Activated T-helper 1 cell treated with anti-CD3 and anti-CD28 coated beads, Interleukin-12 subunit alpha, Interleukin-12 subunit beta, Interleukin-2, Interleukin-4 antibody, amounts not matched to agents 30 ng/mL and 10 ng/mL and 1 ng/mL, durations not matched to agents 14 hours and 24 hours and 36 hours (primary cell): ENCODE data around the gene ABL1. TPM values are rescaled to one million over a fixed set of nuclear protein-coding genes. Genes with fewer than 3 reads are reported as not detected.

Experiments
- DNase-seq: peaks from one replicate; pipeline ENCODE4 v3.0.0; 2021; ENCODE audit warnings: low spot score
- H3K27ac Mint-ChIP-seq: one replicate; pipeline ENCODE4 v1.8.0; 2021; ENCODE audit warnings: mild to moderate bottlenecking, mixed read lengths
- H3K27me3 Mint-ChIP-seq: one replicate; pipeline ENCODE4 v1.8.0; 2022; ENCODE audit warnings: mild to moderate bottlenecking, moderate library complexity, mixed read lengths; ENCODE audit not compliant: insufficient read depth
- H3K36me3 Mint-ChIP-seq: one replicate; pipeline ENCODE4 v1.8.0; 2021; ENCODE audit warnings: low read depth, mixed read lengths
- H3K4me1 Mint-ChIP-seq: one replicate; pipeline ENCODE4 v1.8.0; 2021; ENCODE audit warnings: low read depth, mixed read lengths
- H3K4me3 Mint-ChIP-seq: one replicate; pipeline ENCODE4 v1.8.0; 2021; ENCODE audit warnings: mild to moderate bottlenecking, moderate library complexity, mixed read lengths
- H3K9me3 Mint-ChIP-seq: one replicate; pipeline ENCODE4 v1.8.0; 2021; ENCODE audit warnings: mixed read lengths
- intact Hi-C: fragments of 100-400 bp; cut with micrococcal nuclease; formaldehyde crosslinking; loops from one replicate; pipeline ENCODE4 v1.15.1; 2024
- total RNA-seq: library from RNA; stranded (reverse); gene quantifications from 2 replicates; pipeline ENCODE4 v1.2.3, GENCODE V29; 2022

Gene ABL1
- total RNA-seq, 1 donor from 2014 or later: 34.2 TPM

DNA sequence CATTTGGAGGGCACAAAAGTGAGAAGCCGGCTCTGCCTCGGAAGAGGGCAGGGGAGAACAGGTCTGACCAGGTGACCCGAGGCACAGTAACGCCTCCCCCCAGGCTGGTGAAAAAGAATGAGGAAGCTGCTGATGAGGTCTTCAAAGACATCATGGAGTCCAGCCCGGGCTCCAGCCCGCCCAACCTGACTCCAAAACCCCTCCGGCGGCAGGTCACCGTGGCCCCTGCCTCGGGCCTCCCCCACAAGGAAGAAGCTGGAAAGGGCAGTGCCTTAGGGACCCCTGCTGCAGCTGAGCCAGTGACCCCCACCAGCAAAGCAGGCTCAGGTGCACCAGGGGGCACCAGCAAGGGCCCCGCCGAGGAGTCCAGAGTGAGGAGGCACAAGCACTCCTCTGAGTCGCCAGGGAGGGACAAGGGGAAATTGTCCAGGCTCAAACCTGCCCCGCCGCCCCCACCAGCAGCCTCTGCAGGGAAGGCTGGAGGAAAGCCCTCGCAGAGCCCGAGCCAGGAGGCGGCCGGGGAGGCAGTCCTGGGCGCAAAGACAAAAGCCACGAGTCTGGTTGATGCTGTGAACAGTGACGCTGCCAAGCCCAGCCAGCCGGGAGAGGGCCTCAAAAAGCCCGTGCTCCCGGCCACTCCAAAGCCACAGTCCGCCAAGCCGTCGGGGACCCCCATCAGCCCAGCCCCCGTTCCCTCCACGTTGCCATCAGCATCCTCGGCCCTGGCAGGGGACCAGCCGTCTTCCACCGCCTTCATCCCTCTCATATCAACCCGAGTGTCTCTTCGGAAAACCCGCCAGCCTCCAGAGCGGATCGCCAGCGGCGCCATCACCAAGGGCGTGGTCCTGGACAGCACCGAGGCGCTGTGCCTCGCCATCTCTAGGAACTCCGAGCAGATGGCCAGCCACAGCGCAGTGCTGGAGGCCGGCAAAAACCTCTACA is 49.8 kb downstream of the ABL1 start:
- intact Hi-C loops: no loop called here
- Mint-ChIP-seq H3K4me1 (no peaks in the 10 kb centered on the region), H3K27ac (no peak overlapping the region), H3K9me3 (no peaks in the 10 kb centered on the region), H3K36me3 (peaks cover 5% of the 10 kb centered on the region), H3K27me3 (no peaks in the 10 kb centered on the region), H3K4me3 (no peak overlapping the region)
- DNase-seq: no peak

DNA sequence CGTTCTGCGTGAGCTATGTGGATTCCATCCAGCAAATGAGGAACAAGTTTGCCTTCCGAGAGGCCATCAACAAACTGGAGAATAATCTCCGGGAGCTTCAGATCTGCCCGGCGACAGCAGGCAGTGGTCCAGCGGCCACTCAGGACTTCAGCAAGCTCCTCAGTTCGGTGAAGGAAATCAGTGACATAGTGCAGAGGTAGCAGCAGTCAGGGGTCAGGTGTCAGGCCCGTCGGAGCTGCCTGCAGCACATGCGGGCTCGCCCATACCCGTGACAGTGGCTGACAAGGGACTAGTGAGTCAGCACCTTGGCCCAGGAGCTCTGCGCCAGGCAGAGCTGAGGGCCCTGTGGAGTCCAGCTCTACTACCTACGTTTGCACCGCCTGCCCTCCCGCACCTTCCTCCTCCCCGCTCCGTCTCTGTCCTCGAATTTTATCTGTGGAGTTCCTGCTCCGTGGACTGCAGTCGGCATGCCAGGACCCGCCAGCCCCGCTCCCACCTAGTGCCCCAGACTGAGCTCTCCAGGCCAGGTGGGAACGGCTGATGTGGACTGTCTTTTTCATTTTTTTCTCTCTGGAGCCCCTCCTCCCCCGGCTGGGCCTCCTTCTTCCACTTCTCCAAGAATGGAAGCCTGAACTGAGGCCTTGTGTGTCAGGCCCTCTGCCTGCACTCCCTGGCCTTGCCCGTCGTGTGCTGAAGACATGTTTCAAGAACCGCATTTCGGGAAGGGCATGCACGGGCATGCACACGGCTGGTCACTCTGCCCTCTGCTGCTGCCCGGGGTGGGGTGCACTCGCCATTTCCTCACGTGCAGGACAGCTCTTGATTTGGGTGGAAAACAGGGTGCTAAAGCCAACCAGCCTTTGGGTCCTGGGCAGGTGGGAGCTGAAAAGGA is 50.7 kb downstream of the ABL1 start:
- H3K4me3 Mint-ChIP-seq: no peak overlapping the region
- no peaks in the 10 kb centered on the region for H3K27me3 Mint-ChIP-seq
- intact Hi-C loops: no loop called here
- no peak overlapping the region for H3K27ac Mint-ChIP-seq
- H3K4me1 Mint-ChIP-seq: no peaks in the 10 kb centered on the region
- peaks cover 5% of the 10 kb centered on the region for H3K36me3 Mint-ChIP-seq
- no peaks in the 10 kb centered on the region for H3K9me3 Mint-ChIP-seq
- no peak for DNase-seq

DNA sequence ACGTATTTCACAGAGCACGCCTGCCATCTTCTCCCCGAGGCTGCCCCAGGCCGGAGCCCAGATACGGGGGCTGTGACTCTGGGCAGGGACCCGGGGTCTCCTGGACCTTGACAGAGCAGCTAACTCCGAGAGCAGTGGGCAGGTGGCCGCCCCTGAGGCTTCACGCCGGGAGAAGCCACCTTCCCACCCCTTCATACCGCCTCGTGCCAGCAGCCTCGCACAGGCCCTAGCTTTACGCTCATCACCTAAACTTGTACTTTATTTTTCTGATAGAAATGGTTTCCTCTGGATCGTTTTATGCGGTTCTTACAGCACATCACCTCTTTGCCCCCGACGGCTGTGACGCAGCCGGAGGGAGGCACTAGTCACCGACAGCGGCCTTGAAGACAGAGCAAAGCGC is 51.9 kb downstream of the ABL1 start:
- Mint-ChIP-seq H3K4me1 (no peaks in the 10 kb centered on the region), H3K27me3 (no peaks in the 10 kb centered on the region), H3K4me3 (no peak overlapping the region), H3K36me3 (peaks cover 3% of the 10 kb centered on the region), H3K27ac (no peak overlapping the region), H3K9me3 (no peaks in the 10 kb centered on the region)
- intact Hi-C loops: no loop called here
- DNase-seq: no peak

DNA sequence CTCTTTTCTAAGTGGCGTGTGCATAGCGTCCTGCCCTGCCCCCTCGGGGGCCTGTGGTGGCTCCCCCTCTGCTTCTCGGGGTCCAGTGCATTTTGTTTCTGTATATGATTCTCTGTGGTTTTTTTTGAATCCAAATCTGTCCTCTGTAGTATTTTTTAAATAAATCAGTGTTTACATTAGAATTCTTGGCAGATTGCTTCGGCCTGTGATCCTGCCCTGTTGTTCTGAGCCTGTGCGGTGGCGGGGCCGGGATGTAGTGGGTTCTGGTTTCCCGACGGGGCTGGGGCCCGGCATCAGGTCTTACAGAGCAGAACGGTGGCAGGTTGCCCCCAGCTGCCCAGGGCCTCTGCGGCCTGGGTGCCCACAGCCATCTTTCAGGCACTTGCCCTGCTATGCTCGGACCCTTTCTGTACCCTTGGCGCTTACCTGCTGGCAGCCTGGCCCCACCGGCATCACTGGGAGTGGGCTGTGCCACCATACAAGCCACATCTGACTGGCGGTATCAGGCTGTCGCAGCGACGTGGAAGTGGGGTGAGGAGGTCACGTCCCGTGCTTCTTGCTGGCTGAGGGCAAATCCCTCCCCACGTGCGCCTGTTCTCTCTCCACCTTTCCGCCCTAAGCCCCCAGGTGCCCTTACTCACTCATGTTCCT is 52.6 kb downstream of the ABL1 start:
- no peaks in the 10 kb centered on the region for H3K27me3 Mint-ChIP-seq
- H3K36me3 Mint-ChIP-seq: peaks cover 3% of the 10 kb centered on the region
- H3K9me3 Mint-ChIP-seq: no peaks in the 10 kb centered on the region
- no peaks in the 10 kb centered on the region for H3K4me1 Mint-ChIP-seq
- no peak overlapping the region for H3K4me3 Mint-ChIP-seq
- intact Hi-C loops: no loop called here
- H3K27ac Mint-ChIP-seq: no peak overlapping the region
- no peak for DNase-seq

DNA sequence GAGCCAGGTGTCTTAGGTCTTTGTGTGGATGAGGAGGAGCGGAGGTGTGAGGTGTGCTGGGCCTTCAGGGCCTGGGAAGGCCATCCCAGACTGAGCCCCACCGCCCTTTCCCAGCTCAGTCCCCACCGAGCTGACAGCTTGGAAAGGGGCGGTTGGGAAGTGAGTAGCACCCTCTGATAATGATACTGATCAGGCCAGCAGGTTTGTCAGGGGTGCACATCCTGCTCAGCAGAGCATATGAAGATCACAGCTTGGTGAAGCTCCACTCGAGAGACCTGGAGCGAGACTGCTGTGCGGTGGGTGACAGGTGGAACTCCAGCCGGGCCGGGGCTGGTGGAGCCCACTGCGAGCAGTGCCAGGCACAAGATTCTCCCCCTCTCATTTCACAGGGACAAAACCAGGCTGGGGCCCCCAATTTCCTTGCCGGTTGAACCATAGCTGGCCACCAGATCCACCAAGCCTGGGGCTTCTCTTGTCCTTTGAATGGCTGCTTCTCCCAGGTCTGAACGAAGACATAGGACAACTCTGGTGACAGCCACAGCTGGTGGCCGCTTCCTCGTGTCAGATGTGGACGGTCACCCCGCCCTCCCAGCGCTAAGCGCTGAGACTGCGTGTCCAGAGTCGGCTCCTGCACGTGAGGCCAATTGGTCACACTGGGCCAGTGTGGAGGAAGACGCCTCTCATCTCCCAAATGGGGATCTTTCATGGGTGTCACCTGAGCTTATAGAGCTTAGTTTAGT is 53.3 kb downstream of the ABL1 start:
- no peak overlapping the region for H3K4me3 Mint-ChIP-seq
- H3K27ac Mint-ChIP-seq: no peak overlapping the region
- no peaks in the 10 kb centered on the region for H3K4me1 Mint-ChIP-seq
- intact Hi-C loops: no loop called here
- H3K9me3 Mint-ChIP-seq: no peaks in the 10 kb centered on the region
- H3K27me3 Mint-ChIP-seq: no peaks in the 10 kb centered on the region
- DNase-seq: no peak
- peaks cover 3% of the 10 kb centered on the region for H3K36me3 Mint-ChIP-seq

DNA sequence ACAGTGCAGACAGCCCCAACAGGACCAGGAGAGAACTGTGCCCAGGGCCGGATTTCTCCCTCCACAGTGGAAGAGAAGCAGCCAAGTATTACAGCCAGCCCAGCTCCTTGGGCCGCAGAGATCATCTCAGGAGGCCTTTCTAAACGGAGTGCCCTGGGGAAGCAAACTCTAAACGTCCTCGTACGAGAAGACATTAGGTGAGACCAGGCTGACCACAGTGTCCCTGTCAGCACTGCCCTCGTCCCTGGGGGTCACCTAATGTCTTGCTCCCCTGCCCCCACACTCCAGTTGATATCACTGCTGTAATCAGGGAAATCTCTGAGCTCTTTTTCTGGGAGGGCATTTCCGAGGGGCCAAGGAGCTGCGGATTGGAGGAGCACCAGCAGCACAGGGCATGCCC is 55.1 kb downstream of the ABL1 start:
- no peak for DNase-seq
- no peaks in the 10 kb centered on the region for H3K9me3 Mint-ChIP-seq
- no peaks in the 10 kb centered on the region for H3K4me1 Mint-ChIP-seq
- peaks cover 3% of the 10 kb centered on the region for H3K36me3 Mint-ChIP-seq
- no peak overlapping the region for H3K27ac Mint-ChIP-seq
- no peak overlapping the region for H3K4me3 Mint-ChIP-seq
- H3K27me3 Mint-ChIP-seq: no peaks in the 10 kb centered on the region
- intact Hi-C loops: no loop called here

DNA sequence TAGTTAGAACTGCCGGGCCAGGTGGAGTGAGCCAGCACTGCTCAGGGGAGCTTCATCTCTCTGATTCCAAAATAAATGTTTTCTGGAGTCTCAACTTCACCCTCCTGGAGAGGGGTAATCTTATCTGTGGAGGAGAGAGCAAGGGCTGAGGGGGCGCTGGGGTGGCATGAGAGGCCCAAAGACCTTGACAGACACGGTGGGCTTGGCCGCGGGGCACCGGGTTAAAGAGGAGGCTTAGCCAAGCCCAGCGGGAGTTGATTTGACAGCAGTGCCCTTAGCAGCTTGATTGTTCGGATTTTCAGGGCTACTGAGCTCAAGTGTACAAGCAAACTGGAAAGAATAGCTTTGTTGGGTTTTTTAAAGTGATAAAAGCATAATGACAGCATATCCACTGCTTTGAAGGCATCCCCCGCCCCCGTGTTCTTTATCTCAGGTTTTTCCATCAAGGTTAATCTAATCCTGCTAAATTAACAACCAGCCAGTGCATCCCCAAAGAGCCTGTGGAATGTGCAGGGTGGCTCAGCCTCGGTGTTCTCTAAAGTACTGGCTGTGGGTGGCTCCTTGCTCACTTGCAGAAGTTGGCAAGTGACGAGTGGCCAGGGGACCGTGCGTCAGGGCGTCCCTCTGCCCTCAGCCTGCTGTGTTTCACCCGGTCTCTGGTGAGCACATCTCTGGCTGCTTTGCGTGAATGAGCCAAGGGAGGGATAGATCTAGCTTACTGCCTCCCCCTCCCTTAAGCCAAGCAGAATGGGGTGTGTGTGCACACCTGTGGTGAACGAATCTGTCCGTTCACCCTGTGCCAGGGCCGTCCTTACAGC is 56.0 kb downstream of the ABL1 start:
- no peak overlapping the region for H3K4me3 Mint-ChIP-seq
- no peak overlapping the region for H3K27ac Mint-ChIP-seq
- H3K4me1 Mint-ChIP-seq: no peaks in the 10 kb centered on the region
- intact Hi-C loops: no loop called here
- no peaks in the 10 kb centered on the region for H3K27me3 Mint-ChIP-seq
- no peaks in the 10 kb centered on the region for H3K9me3 Mint-ChIP-seq
- DNase-seq: no peak
- H3K36me3 Mint-ChIP-seq: peaks cover 3% of the 10 kb centered on the region

DNA sequence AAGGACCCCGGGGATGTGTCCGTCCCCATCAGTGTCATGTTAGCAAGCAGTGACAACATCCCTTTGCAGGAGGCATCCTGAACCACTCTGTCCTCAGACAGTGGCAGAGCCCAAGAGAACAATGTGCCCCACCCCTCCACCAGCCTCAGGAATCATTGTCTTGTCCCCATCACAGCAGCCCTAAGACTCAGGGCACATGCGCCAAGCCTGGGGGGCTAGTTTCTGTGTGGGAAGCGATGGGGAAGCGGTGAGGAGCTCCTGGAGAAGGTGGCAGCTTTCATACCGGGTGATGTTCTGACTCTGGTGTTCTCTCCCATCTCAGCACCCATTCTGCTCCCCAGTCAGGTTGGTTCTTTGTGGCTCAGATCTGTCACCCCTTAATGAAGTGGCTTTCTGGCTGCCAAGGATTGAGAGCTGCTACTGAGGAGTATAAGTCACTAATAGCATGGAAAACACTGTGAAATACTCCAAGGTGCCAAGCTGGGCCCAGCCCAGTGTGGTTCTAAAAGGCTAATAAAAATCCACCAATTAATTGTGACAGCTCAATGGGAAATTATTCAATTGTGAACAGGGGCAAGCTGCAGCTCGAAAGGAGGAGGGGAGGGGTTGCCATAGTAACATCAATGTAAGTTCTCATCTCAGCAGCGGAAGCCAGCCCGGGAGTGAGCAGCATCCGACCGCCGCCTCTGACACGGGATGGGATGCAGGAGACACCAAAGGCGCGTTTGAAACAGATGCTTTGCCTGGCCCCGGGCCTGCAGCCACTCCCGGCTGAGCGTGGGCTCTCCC is 56.8 kb downstream of the ABL1 start:
- Mint-ChIP-seq H3K27ac (no peak overlapping the region), H3K9me3 (no peaks in the 10 kb centered on the region), H3K36me3 (peaks cover 3% of the 10 kb centered on the region), H3K27me3 (no peaks in the 10 kb centered on the region), H3K4me3 (no peak overlapping the region), H3K4me1 (no peaks in the 10 kb centered on the region)
- intact Hi-C loops: no loop called here
- no peak for DNase-seq

DNA sequence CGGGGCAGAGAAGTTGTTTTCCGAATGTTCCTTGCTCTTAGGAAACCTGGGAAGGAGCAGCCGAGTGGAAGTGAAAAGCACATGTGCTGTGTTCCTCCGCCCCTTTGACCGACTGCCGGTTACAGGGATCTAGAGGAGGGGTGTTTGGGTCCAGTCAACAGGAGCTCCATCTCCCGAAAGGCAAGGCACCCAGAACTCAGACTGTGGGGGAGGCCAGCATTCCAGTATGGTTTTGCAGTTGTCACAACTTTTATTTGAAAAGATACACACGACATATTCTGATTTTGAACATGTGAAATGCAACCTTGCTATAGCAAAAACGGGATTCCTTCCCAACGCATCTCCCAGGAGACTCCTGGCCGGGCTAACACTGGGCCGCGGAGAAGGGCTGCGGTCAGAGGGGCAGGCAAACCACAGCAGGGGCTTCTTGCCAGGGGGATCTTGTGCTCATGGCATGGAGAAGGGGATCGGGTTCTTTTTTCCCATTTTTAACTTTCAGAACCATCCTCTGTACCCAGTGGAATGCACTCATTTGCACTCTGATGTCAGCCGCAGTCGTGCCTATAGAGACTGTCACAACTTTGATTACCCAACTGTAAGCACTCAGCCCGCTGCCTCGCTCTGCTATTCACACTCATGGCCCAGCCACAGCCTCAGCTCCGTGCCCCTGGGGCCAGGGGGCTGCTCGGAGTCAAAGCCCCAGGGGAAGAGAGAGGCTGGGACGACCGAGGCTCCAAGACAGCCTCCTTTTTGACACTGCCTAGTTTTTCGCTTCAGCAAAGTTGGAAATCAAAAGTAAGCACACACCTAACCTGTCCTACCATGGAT is 57.6 kb downstream of the ABL1 start:
- intact Hi-C loops: no loop called here
- no peak for DNase-seq
- Mint-ChIP-seq H3K4me1 (no peaks in the 10 kb centered on the region), H3K4me3 (no peak overlapping the region), H3K27me3 (no peaks in the 10 kb centered on the region), H3K27ac (no peak overlapping the region), H3K36me3 (no peaks in the 10 kb centered on the region), H3K9me3 (no peaks in the 10 kb centered on the region)

DNA sequence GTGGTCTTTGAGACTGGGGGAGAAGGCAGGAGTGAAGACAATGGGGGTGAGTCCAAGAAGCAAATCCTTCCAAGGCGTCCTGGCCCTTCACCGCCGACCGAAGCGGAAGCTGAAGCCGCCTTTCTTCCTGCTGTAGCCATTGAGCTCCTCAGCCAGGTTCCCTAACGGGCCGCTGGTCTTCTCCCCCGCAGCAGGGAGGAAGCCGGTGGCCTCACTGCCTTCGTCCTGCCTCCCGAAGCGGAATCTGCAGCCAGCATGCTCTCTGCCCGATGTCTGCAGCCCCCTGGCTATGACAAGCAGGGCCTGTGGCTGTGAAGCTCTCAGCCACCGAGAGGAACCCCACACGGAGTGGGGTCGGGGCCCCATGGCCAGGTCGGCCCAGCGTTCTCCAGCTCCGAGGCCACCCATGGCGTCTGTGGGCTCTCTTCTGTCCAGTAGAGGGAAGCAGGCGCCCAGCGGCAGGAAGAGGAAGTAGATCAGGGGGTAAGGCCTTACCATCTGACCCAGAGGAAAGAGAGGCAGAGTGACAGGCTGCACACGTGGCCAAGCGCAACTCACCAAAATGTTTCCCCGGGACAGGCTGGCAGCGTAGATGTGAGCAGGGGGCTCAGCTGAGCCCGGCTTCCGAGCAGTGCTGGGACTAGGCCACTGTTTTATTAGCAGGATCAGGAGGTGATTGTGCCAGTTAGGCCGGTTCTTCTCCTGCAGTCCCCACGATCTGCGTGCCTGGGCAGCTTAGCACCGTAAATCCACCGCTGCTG is 58.5 kb downstream of the ABL1 start:
- Mint-ChIP-seq H3K4me3 (no peak overlapping the region), H3K4me1 (no peaks in the 10 kb centered on the region), H3K27ac (no peak overlapping the region), H3K9me3 (no peaks in the 10 kb centered on the region), H3K27me3 (no peaks in the 10 kb centered on the region), H3K36me3 (no peaks in the 10 kb centered on the region)
- no peak for DNase-seq
- intact Hi-C loops: no loop called here
